Measurements from ENCODE around the gene PRKG1.

DNA sequence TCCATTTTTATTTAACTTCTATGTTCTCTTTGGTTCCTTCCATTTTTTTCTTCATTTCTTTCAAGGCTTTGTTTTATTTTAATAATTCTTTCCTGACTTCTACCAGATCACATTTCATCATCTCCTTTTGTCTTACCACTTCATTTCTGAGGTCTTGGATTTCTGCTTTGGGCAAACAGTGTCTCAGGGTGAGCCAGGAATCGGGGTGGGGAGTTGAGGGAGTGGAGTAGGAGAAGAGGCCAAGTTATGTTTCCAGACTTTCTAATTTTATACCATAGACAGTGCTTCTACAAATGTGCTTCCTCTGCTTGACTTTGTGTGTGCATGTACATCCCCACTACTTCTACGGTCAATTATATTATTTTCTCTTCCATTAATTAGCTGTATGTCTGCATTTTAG lies 112.1 kb downstream of the PRKG1 start:
- TF ChIP-seq EZH2 (IDR thresholded peaks at IDR 0.05; ENCODE audit: low read length, missing control alignments): no peak
- TF ChIP-seq, protein P1, sequence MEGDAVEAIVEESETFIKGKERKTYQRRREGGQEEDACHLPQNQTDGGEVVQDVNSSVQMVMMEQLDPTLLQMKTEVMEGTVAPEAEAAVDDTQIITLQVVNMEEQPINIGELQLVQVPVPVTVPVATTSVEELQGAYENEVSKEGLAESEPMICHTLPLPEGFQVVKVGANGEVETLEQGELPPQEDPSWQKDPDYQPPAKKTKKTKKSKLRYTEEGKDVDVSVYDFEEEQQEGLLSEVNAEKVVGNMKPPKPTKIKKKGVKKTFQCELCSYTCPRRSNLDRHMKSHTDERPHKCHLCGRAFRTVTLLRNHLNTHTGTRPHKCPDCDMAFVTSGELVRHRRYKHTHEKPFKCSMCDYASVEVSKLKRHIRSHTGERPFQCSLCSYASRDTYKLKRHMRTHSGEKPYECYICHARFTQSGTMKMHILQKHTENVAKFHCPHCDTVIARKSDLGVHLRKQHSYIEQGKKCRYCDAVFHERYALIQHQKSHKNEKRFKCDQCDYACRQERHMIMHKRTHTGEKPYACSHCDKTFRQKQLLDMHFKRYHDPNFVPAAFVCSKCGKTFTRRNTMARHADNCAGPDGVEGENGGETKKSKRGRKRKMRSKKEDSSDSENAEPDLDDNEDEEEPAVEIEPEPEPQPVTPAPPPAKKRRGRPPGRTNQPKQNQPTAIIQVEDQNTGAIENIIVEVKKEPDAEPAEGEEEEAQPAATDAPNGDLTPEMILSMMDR (conservative IDR thresholded peaks at IDR 0.05 in 1 of 2, IDR thresholded peaks at IDR 0.05 in 1 of 2; ENCODE audit: low read depth in 1 of 2, low read length in 2 of 2): no peak
